PC-3 (cell line): ENCODE results near the gene SLC46A2. TPM values are rescaled to one million over a fixed set of nuclear protein-coding genes. Genes with fewer than 3 reads are reported as not detected.
A peak's percentile ranks its signal among the peaks of the same experiment; 100 is the strongest.

Source experiments
- ATAC-seq: fragments of 200-7000 bp; cut with Tn5 transposase; 2 replicates; pipeline ENCODE4 v1.9.1; 2020; ENCODE audit warnings: mild to moderate bottlenecking, moderate library complexity
- BruUV-seq: library from RNA; stranded (reverse); fragments of 400-500 nt; replicated peaks from 2 replicates; lab custom pipeline; 2021; lab: Mats Ljungman, UMichigan
- CTCF ChIA-PET: fragments of 300-600 bp; sonication (Branson Sonifier 250); formaldehyde crosslinking; loops from one replicate; lab custom pipeline; 2022; ENCODE audit warnings: antibody characterized with exemption; lab: Charles Lee
- POLR2A ChIA-PET: fragments of 300-600 bp; sonication (Branson Sonifier 250); formaldehyde crosslinking; loops from one replicate; lab custom pipeline; 2022; ENCODE audit warnings: antibody characterized with exemption; ENCODE audit not compliant: unreplicated experiment; lab: Charles Lee
- DNase-seq: peaks from one replicate; pipeline ENCODE4 v3.0.0-alpha.2; 2015
- H2AFZ ChIP-seq: fragments of 300-600 bp; sonication (generic); 2 replicates; pipeline ENCODE4 v1.6.0; 2016; ENCODE audit warnings: antibody characterized with exemption, low read length
- H3F3A ChIP-seq: fragments of 300-600 bp; sonication (generic); one replicate; pipeline ENCODE4 v1.6.0; 2017; ENCODE audit warnings: antibody characterized with exemption, low read length, control low read depth, mild to moderate bottlenecking; ENCODE audit not compliant: unreplicated experiment
- H3K27ac ChIP-seq: fragments of 300-600 bp; sonication (generic); 2 replicates; pipeline ENCODE4 v1.5.1; 2016; ENCODE audit warnings: mild to moderate bottlenecking, low read length
- H3K27me3 ChIP-seq: fragments of 300-600 bp; sonication (generic); 2 replicates; pipeline ENCODE4 v1.6.1; 2016; ENCODE audit warnings: low read length, mixed read lengths
- H3K36me3 ChIP-seq: fragments of 300-600 bp; sonication (generic); 2 replicates; pipeline ENCODE4 v1.6.1; 2016; ENCODE audit warnings: low read depth, mixed run types, low read length, mixed read lengths
- H3K4me1 ChIP-seq: fragments of 300-600 bp; sonication (generic); 2 replicates; pipeline ENCODE4 v1.5.1; 2016; ENCODE audit warnings: low read length; ENCODE audit not compliant: insufficient read depth
- H3K4me2 ChIP-seq: fragments of 300-600 bp; sonication (generic); 2 replicates; pipeline ENCODE4 v1.6.0; 2016; ENCODE audit warnings: low read length
- H3K4me3 ChIP-seq: fragments of 300-600 bp; sonication (generic); 2 replicates; pipeline ENCODE4 v1.5.1; 2016; ENCODE audit warnings: mild to moderate bottlenecking, low read length, mixed read lengths
- H3K79me2 ChIP-seq: fragments of 300-600 bp; sonication (generic); 2 replicates; pipeline ENCODE4 v1.6.1; 2017; ENCODE audit warnings: low read length, mixed read lengths
- H3K9ac ChIP-seq: fragments of 300-600 bp; sonication (generic); 2 replicates; pipeline ENCODE4 v1.6.0; 2016; ENCODE audit warnings: mild to moderate bottlenecking, low read length
- H3K9me2 ChIP-seq: fragments of 300-600 bp; sonication (generic); replicated peaks from 2 replicates; pipeline ENCODE4 v1.6.1; 2016; ENCODE audit warnings: mixed run types, low read length, mixed read lengths
- H3K9me3 ChIP-seq: fragments of 300-600 bp; sonication (generic); 2 replicates; pipeline ENCODE4 v1.6.1; 2016; ENCODE audit warnings: low read length, mixed read lengths
- H4K20me1 ChIP-seq: fragments of 300-600 bp; sonication (generic); 2 replicates; pipeline ENCODE4 v1.6.1; 2016; ENCODE audit warnings: low read length, mixed read lengths
- EZH2 ChIP-seq: fragments of 300-600 bp; sonication (generic); IDR thresholded peaks from one replicate; pipeline ENCODE4 v1.6.1; 2017; ENCODE audit warnings: antibody characterized with exemption, mild to moderate bottlenecking, low read length; ENCODE audit not compliant: unreplicated experiment
- EZH2phosphoT487 ChIP-seq: fragments of 300-600 bp; sonication (generic); IDR thresholded peaks from 2 replicates; pipeline ENCODE4 v1.6.1; 2018; ENCODE audit warnings: mild to moderate bottlenecking, antibody characterized with exemption, low read length, borderline replicate concordance
- intact Hi-C: fragments of 100-400 bp; cut with micrococcal nuclease; formaldehyde crosslinking; loops from 2 replicates; pipeline ENCODE4 v1.9.0; 2023
- total RNA-seq: library from RNA; depleted of rRNA; stranded (reverse); fragments of >200 nt; gene quantifications from 2 replicates; pipeline ENCODE4 v1.2.3, GENCODE V29; 2014
- TF ChIP-seq, protein P1 (sequence below): fragments of 300-600 bp; sonication (generic); conservative IDR thresholded peaks from 2 replicates; pipeline ENCODE4 v1.5.1; 2017; ENCODE audit warnings: antibody characterized with exemption, low read depth, mild to moderate bottlenecking, low read length

The SLC46A2 gene
- total RNA-seq, 1 experiment from 2014 or later, result not detected

DNA sequence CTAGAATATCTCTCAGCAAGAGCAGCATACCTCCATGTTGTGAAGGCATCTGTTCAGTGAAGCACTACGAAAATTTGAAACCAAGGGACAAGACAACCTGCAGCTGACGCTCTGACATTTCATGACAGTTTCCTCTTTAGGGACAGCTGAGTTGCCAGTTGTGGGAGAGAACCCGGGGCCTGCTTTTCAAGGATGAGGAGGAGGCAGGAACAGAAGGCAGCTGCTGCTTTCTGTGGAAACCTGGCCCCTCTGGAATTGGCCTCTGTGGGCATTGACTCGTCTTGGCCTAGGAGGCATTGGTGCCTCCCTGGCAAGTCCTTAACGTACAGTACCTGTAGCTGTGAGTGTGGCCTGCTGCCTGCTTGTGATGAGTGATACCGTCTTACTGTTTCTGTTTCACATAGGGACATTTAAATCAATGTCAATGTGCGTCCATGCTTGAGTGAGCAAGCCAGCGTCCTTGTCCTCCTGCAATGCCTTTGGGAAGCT lies 21.6 kb downstream of the SLC46A2 start:
- no peaks in the 10 kb centered on the region for H3K9me3 ChIP-seq
- ChIA-PET POLR2A (interaction anchor here (0.6 to 0.7 kb wide), 2 partner anchors 320 to 1285 kb away, joined by 4 to 11 read pairs; no protein-coding TSS in a partner anchor), CTCF (interaction anchor here (1.1 to 1.5 kb wide), 2 partner anchors 34 to 38 kb away, joined by 8 to 9 read pairs; no protein-coding TSS in a partner anchor)
- ATAC-seq (no peak), DNase-seq (no peak)
- TF ChIP-seq EZH2 (no peak), EZH2phosphoT487 (no peak)
- TF ChIP-seq, protein P1, sequence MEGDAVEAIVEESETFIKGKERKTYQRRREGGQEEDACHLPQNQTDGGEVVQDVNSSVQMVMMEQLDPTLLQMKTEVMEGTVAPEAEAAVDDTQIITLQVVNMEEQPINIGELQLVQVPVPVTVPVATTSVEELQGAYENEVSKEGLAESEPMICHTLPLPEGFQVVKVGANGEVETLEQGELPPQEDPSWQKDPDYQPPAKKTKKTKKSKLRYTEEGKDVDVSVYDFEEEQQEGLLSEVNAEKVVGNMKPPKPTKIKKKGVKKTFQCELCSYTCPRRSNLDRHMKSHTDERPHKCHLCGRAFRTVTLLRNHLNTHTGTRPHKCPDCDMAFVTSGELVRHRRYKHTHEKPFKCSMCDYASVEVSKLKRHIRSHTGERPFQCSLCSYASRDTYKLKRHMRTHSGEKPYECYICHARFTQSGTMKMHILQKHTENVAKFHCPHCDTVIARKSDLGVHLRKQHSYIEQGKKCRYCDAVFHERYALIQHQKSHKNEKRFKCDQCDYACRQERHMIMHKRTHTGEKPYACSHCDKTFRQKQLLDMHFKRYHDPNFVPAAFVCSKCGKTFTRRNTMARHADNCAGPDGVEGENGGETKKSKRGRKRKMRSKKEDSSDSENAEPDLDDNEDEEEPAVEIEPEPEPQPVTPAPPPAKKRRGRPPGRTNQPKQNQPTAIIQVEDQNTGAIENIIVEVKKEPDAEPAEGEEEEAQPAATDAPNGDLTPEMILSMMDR, result no peak
- intact Hi-C loops, result no loop called here
- H2AFZ ChIP-seq, result no peak overlapping the region
- no peaks in the 10 kb centered on the region for H3K79me2 ChIP-seq
- H3K9ac ChIP-seq, result peak overlapping the region; percentile 87
- H3K36me3 ChIP-seq, result no peaks in the 10 kb centered on the region
- peak overlapping the region; percentile 51 for H3K4me3 ChIP-seq
- no TSS peak for BruUV-seq
- peak overlapping the region; percentile 100 for H3K27ac ChIP-seq
- peaks cover 41% of the 10 kb centered on the region for H3K4me1 ChIP-seq
- H3K9me2 ChIP-seq, result no peaks in the 10 kb centered on the region
- H3F3A ChIP-seq, result peaks cover 11% of the 10 kb centered on the region
- H4K20me1 ChIP-seq, result no peaks in the 10 kb centered on the region
- H3K4me2 ChIP-seq, result peak overlapping the region; percentile 87
- no peaks in the 10 kb centered on the region for H3K27me3 ChIP-seq

DNA sequence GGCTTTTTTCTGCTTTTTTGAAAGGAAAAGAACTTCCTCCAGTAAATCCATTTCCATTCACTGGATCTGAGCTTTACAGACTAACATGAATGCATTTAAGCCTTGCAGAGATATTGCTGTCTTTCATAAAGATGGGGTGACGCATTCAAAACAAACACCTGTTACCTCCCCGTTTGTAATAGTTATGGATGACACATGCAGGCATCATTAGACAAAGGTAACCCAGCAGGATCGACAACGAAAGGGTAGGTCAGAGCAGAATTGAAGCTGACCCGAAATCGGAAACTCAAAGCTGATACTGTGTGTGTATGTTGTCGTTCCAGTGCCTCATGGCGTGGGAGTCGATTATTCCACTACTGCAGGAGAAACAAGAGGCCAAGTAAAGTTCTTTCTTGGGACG lies 22.2 kb downstream of the SLC46A2 start:
- no TSS peak for BruUV-seq
- Histone ChIP-seq H3K4me2 (peak overlapping the region; percentile 87), H3K4me1 (peaks cover 36% of the 10 kb centered on the region), H3K36me3 (no peaks in the 10 kb centered on the region), H3K27me3 (no peaks in the 10 kb centered on the region), H3K9me2 (no peaks in the 10 kb centered on the region), H3F3A (peaks cover 11% of the 10 kb centered on the region), H3K9ac (peak overlapping the region; percentile 87), H3K9me3 (no peaks in the 10 kb centered on the region), H3K79me2 (no peaks in the 10 kb centered on the region), H3K27ac (peak overlapping the region; percentile 100), H2AFZ (no peak overlapping the region), H4K20me1 (no peaks in the 10 kb centered on the region), H3K4me3 (peak overlapping the region; percentile 59)
- DNase-seq (peak; percentile 93), ATAC-seq (peak; percentile 63)
- ChIA-PET CTCF (interaction anchor here (0.6 to 1.1 kb wide), 2 partner anchors 34 to 37 kb away, joined by 5 to 8 read pairs; no protein-coding TSS in a partner anchor), POLR2A (interaction anchor here (0.8 kb wide), 1 partner anchor 30 kb away, joined by 3 read pairs; no protein-coding TSS in a partner anchor)
- no peak for TF ChIP-seq EZH2
- intact Hi-C loops, result no loop called here

DNA sequence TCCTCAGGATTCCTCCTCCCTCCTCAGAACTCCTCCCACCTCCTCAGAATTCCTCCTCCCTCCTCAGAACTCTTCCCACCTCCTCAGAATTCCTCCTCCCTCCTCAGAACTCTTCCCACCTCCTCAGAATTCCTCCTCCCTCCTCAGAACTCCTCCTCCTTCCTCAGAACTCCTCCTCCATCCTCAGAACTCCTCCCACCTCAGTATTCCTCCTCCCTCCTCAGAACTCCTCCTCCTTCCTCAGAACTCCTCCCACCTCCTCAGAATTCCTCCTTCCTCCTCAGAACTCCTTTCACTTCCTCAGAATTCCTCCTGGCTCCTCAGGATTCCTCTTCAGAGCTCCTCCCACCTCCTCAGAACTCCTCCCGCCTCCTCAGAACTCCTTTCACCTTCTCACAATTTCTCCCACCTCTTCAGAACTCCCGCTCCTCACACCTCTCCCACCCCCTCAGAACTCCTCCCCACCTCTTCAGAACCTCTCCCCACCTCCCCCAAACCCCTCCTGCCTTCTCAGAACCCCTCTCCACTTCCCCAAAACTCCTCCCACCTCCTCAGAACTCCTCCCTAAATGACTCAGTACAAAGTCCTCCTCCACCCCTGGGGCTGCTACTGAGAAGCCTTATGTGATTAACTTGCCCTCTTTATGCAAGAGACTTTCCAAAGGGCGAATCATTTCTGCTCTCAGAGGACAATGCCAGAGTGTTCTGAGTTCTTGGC lies 23.2 kb downstream of the SLC46A2 start:
- intact Hi-C loops, result loop anchor here (1.0 kb wide), 1 partner anchor 36 kb away; no protein-coding TSS in a partner anchor
- Histone ChIP-seq H3K4me1 (peaks cover 36% of the 10 kb centered on the region), H3K4me2 (peak overlapping the region; percentile 87), H3K36me3 (no peaks in the 10 kb centered on the region), H3K9me3 (no peaks in the 10 kb centered on the region), H3K9ac (peak overlapping the region; percentile 87), H3K27ac (peak overlapping the region; percentile 100), H3K9me2 (no peaks in the 10 kb centered on the region), H2AFZ (peak overlapping the region; percentile 54; the same call in 1 of the 2 replicates), H3K27me3 (no peaks in the 10 kb centered on the region), H3F3A (peaks cover 11% of the 10 kb centered on the region), H3K79me2 (no peaks in the 10 kb centered on the region), H3K4me3 (peak overlapping the region; percentile 59), H4K20me1 (no peaks in the 10 kb centered on the region)
- BruUV-seq, result no TSS peak
- ChIA-PET CTCF (no interaction called here), POLR2A (interaction anchor here (0.7 kb wide), 1 partner anchor 18 kb away, joined by 23 read pairs; no protein-coding TSS in a partner anchor)
- peak; percentile 92 for DNase-seq
- ATAC-seq, result peak; percentile 65
- TF ChIP-seq EZH2phosphoT487 (no peak), EZH2 (no peak)
- TF ChIP-seq, protein P1, result no peak
